GM19463 (cell line): Measurements from ENCODE around the gene SLC34A1.
A peak's percentile ranks its signal among the peaks of the same experiment; 100 is the strongest.
"Not testable (repeated sequence)": the region's sequence is repeated elsewhere in the genome, so short reads cannot be mapped to it uniquely, and the experiment has no call there.

Experiments
- ATAC-seq: cut with Tn5 transposase; IDR thresholded peaks from one replicate; pipeline ENCODE4 v1.9.1; 2021; ENCODE audit warnings: mild to moderate bottlenecking, moderate library complexity; ENCODE audit not compliant: unreplicated experiment

The SLC34A1 gene

GRCh38 chr5:177405312-177405711 lies 21.1 kb downstream of the SLC34A1 start:
- ATAC-seq = no peak

- ATAC-seq = no peak
These were observed 21.6 kb downstream of the SLC34A1 start for GRCh38 chr5:177405805-177406204.

- ATAC-seq = no peak
These were observed 25.0 kb downstream of the SLC34A1 start, which contains the start of gene F12 for GRCh38 chr5:177409043-177409801. TSS of gene F12 (minus strand) at chr5:177409564. CDS start at chr5:177409527, 37 bp downstream.

GRCh38 chr5:177410575-177410974 lies 26.3 kb downstream of the SLC34A1 start:
- no peak for ATAC-seq

GRCh38 chr5:177412603-177413233 lies 28.5 kb downstream of the SLC34A1 start:
- peak; percentile 72 for ATAC-seq

- no peak for ATAC-seq
These were observed 30.2 kb downstream of the SLC34A1 start for GRCh38 chr5:177414481-177414880.

- not testable (repeated sequence) for ATAC-seq
These were observed 32.8 kb downstream of the SLC34A1 start for GRCh38 chr5:177417081-177417480.

GRCh38 chr5:177419046-177419445 lies 34.8 kb downstream of the SLC34A1 start:
- no peak for ATAC-seq

- ATAC-seq = not testable (repeated sequence)
These were observed 36.2 kb downstream of the SLC34A1 start for GRCh38 chr5:177420472-177420871.

GRCh38 chr5:177421062-177421798 lies 37.0 kb downstream of the SLC34A1 start:
- no peak for ATAC-seq

GRCh38 chr5:177423671-177424070 lies 39.4 kb downstream of the SLC34A1 start:
- no peak for ATAC-seq

- no peak for ATAC-seq
These were observed 41.1 kb downstream of the SLC34A1 start for GRCh38 chr5:177425196-177425800.

- ATAC-seq = peak; percentile 73
These were observed 41.7 kb downstream of the SLC34A1 start for GRCh38 chr5:177425801-177426565.

GRCh38 chr5:177426566-177427210 lies 42.5 kb downstream of the SLC34A1 start, which contains the start of gene GRK6:
TSS of gene GRK6 (plus strand) at chr5:177426676. CDS start at chr5:177426846, 170 bp downstream.
- peak; percentile 5 for ATAC-seq

- ATAC-seq = no peak
These were observed 43.1 kb downstream of the SLC34A1 start for GRCh38 chr5:177427211-177427822.

- ATAC-seq = no peak
These were observed 43.8 kb downstream of the SLC34A1 start for GRCh38 chr5:177427919-177428573.

- no peak for ATAC-seq
These were observed 44.5 kb downstream of the SLC34A1 start for GRCh38 chr5:177428574-177429217.

- no peak for ATAC-seq
These were observed 45.2 kb downstream of the SLC34A1 start for GRCh38 chr5:177429248-177430040.
